Prostate gland (tissue), 2 donors: ENCODE data around the gene CTCF. TPM values are rescaled to one million over a fixed set of nuclear protein-coding genes. Genes with fewer than 3 reads are reported as not detected.
A peak's percentile ranks its signal among the peaks of the same experiment; 100 is the strongest.

ENCODE experiments used
- DNase-seq: peaks from one replicate; pipeline ENCODE4 v3.0.0-alpha.2; 2019; ENCODE audit warnings: low spot score
- H3K27ac ChIP-seq, 2 donors: fragments of 200-600 bp; sonication (generic); 2 replicates each; pipeline ENCODE4 v1.5.1; 2017 to 2019
- H3K27me3 ChIP-seq: fragments of 200-600 bp; sonication (generic); replicated peaks from 2 replicates; pipeline ENCODE4 v1.5.1; 2019; ENCODE audit not compliant: insufficient read depth
- H3K36me3 ChIP-seq, 2 donors: fragments of 200-600 bp; sonication (generic); 1 replicate in 1 of 2; 2 replicates in 1 of 2; pipeline versions ENCODE4 v1.5.1 to v1.8.1; 2017 to 2019
- H3K4me1 ChIP-seq: fragments of 200-600 bp; sonication (generic); replicated peaks from 2 replicates; pipeline ENCODE4 v1.5.1; 2019
- H3K4me3 ChIP-seq, 2 donors: fragments of 200-600 bp; sonication (generic); 2 replicates each; pipeline ENCODE4 v1.5.1; 2017 to 2019
- H3K9me3 ChIP-seq: fragments of 200-600 bp; sonication (generic); 2 replicates; pipeline ENCODE4 v1.5.1; 2017
- CTCF ChIP-seq, 4 experiments: fragments of 200-600 bp in 2 of 4; fragments of 450-650 bp in 2 of 4; sonication (generic) in 2 of 4; IDR thresholded peaks; 1 replicate in 3 of 4; 2 replicates in 1 of 4; pipeline ENCODE4 v1.5.1; 2016 to 2019; ENCODE audit warnings: antibody characterized with exemption in 4 of 4, mild to moderate bottlenecking in 2 of 4, moderate library complexity in 2 of 4
- POLR2A ChIP-seq: fragments of 450-650 bp; IDR thresholded peaks from one replicate; pipeline ENCODE4 v1.6.1; 2016; ENCODE audit warnings: antibody characterized with exemption, mild to moderate bottlenecking
- POLR2AphosphoS5 ChIP-seq: sonication (generic); formaldehyde crosslinking; IDR thresholded peaks from one replicate; pipeline ENCODE4 v1.6.1; 2017; ENCODE audit warnings: antibody characterized with exemption
- WGBS: methylation state at CpG from one replicate; pipeline ENCODE4 v1.1.5; 2018; 5-methylcytosine and 5-hydroxymethylcytosine counted together
- intact Hi-C: fragments of 100-400 bp; cut with DNase I; formaldehyde crosslinking; loops from one replicate; pipeline ENCODE4 v1.14.2; 2022
- total RNA-seq, 2 donors: library from RNA; depleted of rRNA; stranded (reverse); fragments of >200 nt; gene quantifications; one replicate each; pipeline ENCODE4 v1.1.0, GENCODE V29; 2016

Gene CTCF
- total RNA-seq, 2 donors from 2014 or later: 39.9 to 48.9 TPM

GRCh38 chr16:67525176-67525860 is 37.0 kb upstream of the CTCF start:
- no peak for DNase-seq
- 77% methylated on average over 11 of the region's 11 CpGs for WGBS
- no peak for TF ChIP-seq POLR2AphosphoS5
- TF ChIP-seq POLR2A: no peak
- no peak for TF ChIP-seq CTCF (IDR thresholded peaks at IDR 0.05)
- Histone ChIP-seq H3K4me3 (no peak overlapping the region), H3K36me3 (no peaks in the 10 kb centered on the region), H3K4me1 (peaks cover under 1% of the 10 kb centered on the region), H3K27me3 (no peaks in the 10 kb centered on the region), H3K9me3 (no peaks in the 10 kb centered on the region), H3K27ac (no peak overlapping the region)
- intact Hi-C loops: loop anchor here (5.0 to 10.0 kb wide), 2 partner anchors 43 to 139 kb away; partner anchors contain the start of genes ACD, AGRP, ATP6V0D1 and C16orf86

GRCh38 chr16:67526149-67526791 is 36.1 kb upstream of the CTCF start:
- peaks cover 3% of the 10 kb centered on the region for H3K4me1 ChIP-seq
- no peak for DNase-seq
- no peaks in the 10 kb centered on the region for H3K9me3 ChIP-seq
- intact Hi-C loops: loop anchor here (5.0 to 10.0 kb wide), 2 partner anchors 44 to 139 kb away; partner anchors contain the start of genes ACD, AGRP, ATP6V0D1 and C16orf86
- no peak overlapping the region for H3K27ac ChIP-seq
- TF ChIP-seq POLR2AphosphoS5 (no peak), POLR2A (no peak), CTCF (IDR thresholded peaks at IDR 0.05) (no peak)
- no peaks in the 10 kb centered on the region for H3K36me3 ChIP-seq
- 82% methylated on average over 3 of the region's 3 CpGs for WGBS
- no peaks in the 10 kb centered on the region for H3K27me3 ChIP-seq
- no peak overlapping the region for H3K4me3 ChIP-seq

GRCh38 chr16:67528222-67528869 is 34.0 kb upstream of the CTCF start, which contains the start of gene RIPOR1:
TSS of gene RIPOR1 (plus strand) at chr16:67528829. CDS start at chr16:67538447, 9,618 bp downstream.
- H3K4me1 ChIP-seq: peaks cover 3% of the 10 kb centered on the region
- H3K36me3 ChIP-seq: no peaks in the 10 kb centered on the region
- H3K9me3 ChIP-seq: no peaks in the 10 kb centered on the region
- peak within 1 kb of the TSS; percentile 66 to 77 for H3K4me3 ChIP-seq
- H3K27ac ChIP-seq: peak within 1 kb of the TSS; percentile 81 to 84
- TF ChIP-seq POLR2AphosphoS5: no peak
- no peak for TF ChIP-seq POLR2A
- peak in 1 of 4 experiments; percentile 5 for TF ChIP-seq CTCF (IDR thresholded peaks at IDR 0.05)
- intact Hi-C loops: loop anchor here (5.0 to 10.0 kb wide), 2 partner anchors 46 to 136 kb away; partner anchors contain the start of genes ACD, AGRP, ATP6V0D1 and C16orf86
- H3K27me3 ChIP-seq: no peaks in the 10 kb centered on the region
- 35% methylated on average over 20 of the region's 45 CpGs for WGBS
- DNase-seq: no peak

GRCh38 chr16:67528870-67529581 is 33.3 kb upstream of the CTCF start:
- no peaks in the 10 kb centered on the region for H3K9me3 ChIP-seq
- peak overlapping the region; percentile 81 to 84 for H3K27ac ChIP-seq
- TF ChIP-seq POLR2A (peak; percentile 28), CTCF (IDR thresholded peaks at IDR 0.05) (peak in 1 of 4 experiments; percentile 13), POLR2AphosphoS5 (no peak)
- intact Hi-C loops: loop anchor here (5.0 to 10.0 kb wide), 2 partner anchors 47 to 136 kb away; partner anchors contain the start of genes ACD, AGRP, ATP6V0D1 and C16orf86
- WGBS: 0% methylated on average over 47 of the region's 65 CpGs
- H3K4me3 ChIP-seq: peak overlapping the region; percentile 66 to 77
- DNase-seq: no peak
- no peaks in the 10 kb centered on the region for H3K27me3 ChIP-seq
- H3K36me3 ChIP-seq: no peaks in the 10 kb centered on the region
- peaks cover 3% of the 10 kb centered on the region for H3K4me1 ChIP-seq
